DMS 273 treated with DMSO at 0.1 percent for 48 hours (cell line): ENCODE results near the gene HDDC3.
"Not testable (repeated sequence)": the region's sequence is repeated elsewhere in the genome, so short reads cannot be mapped to it uniquely, and the experiment has no call there.

Experiments
- DNase-seq: peaks from one replicate; lab custom pipeline; 2025; lab: John Stamatoyannopoulos, UW

HDDC3 gene

GRCh38 chr15:90909976-90910375 is 22.4 kb downstream of the HDDC3 start:
- DNase-seq, result no peak

- DNase-seq, result not testable (repeated sequence)
Measured at GRCh38 chr15:90909449-90909848, 22.9 kb downstream of the HDDC3 start.

- no peak for DNase-seq
Measured at GRCh38 chr15:90907838-90908507, 24.4 kb downstream of the HDDC3 start.

- no peak for DNase-seq
Measured at GRCh38 chr15:90907051-90907660, 25.2 kb downstream of the HDDC3 start.

GRCh38 chr15:90906181-90906849 is 26.0 kb downstream of the HDDC3 start:
- no peak for DNase-seq

- DNase-seq, result no peak
Measured at GRCh38 chr15:90905306-90906180, 26.8 kb downstream of the HDDC3 start.

- DNase-seq, result no peak
Measured at GRCh38 chr15:90904746-90905145, 27.6 kb downstream of the HDDC3 start.

- DNase-seq, result no peak
Measured at GRCh38 chr15:90903733-90904536, 28.4 kb downstream of the HDDC3 start.

- no peak for DNase-seq
Measured at GRCh38 chr15:90902840-90903732, 29.3 kb downstream of the HDDC3 start, which contains the start of gene MAN2A2. Gene MAN2A2 (plus strand): TSS chr15:90903302. CDS start chr15:90904208, 906 bp downstream.

- peak; percentile 48 for DNase-seq
Measured at GRCh38 chr15:90902040-90902839, 30.1 kb downstream of the HDDC3 start.

GRCh38 chr15:90901175-90902039 is 30.9 kb downstream of the HDDC3 start:
- no peak for DNase-seq

GRCh38 chr15:90897131-90897655 is 35.2 kb downstream of the HDDC3 start:
- not testable (repeated sequence) for DNase-seq

- DNase-seq, result no peak
Measured at GRCh38 chr15:90895571-90896117, 36.7 kb downstream of the HDDC3 start.

- no peak for DNase-seq
Measured at GRCh38 chr15:90893175-90894090, 38.9 kb downstream of the HDDC3 start.

GRCh38 chr15:90892498-90893174 is 39.7 kb downstream of the HDDC3 start:
- DNase-seq, result no peak

GRCh38 chr15:90892023-90892422 is 40.3 kb downstream of the HDDC3 start:
- DNase-seq, result no peak
